ENCODE results near the gene RHOF. TPM values are rescaled to one million over a fixed set of nuclear protein-coding genes. Genes with fewer than 3 reads are reported as not detected.

The RHOF gene
- polyA plus RNA-seq, 1 experiment = 5.3 TPM

DNA sequence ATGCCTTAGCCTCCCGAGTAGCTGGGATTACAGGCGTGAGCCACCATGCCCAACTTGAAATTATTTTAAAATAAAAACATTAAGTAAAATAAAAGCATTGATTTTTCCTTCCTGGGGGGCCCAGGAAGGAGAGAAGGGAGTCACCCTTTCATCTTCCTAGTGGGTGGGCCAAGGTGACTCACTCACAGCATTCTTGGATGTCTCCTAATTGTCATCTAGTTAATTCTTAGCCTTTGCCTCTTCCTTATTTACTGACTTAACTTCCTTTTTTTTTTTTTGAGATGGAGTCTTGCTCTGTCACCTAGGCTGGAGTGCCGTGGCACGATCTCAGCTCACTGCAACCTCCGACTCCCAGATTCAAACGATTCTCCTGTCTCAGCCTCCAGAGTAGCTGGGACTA is 51.7 kb downstream of the RHOF start:
- ChIA-PET POLR2A (interaction anchor here (0.7 kb wide), 1 partner anchor 60 kb away, joined by 4 read pairs; no protein-coding TSS in a partner anchor), CTCF (interaction anchor here (0.6 to 1.0 kb wide), 2 partner anchors 15 to 53 kb away, joined by 4 read pairs; no protein-coding TSS in a partner anchor)
- no peak overlapping the region for H3K4me3 ChIP-seq (ENCODE audit: low read depth, low read length)
- DNase-seq (ENCODE audit: low read depth, low spot score) = no peak
- no peaks in the 10 kb centered on the region for H3K9me3 ChIP-seq (ENCODE audit: control insufficient read depth, insufficient read depth, low read length)
- TF ChIP-seq, protein P1, sequence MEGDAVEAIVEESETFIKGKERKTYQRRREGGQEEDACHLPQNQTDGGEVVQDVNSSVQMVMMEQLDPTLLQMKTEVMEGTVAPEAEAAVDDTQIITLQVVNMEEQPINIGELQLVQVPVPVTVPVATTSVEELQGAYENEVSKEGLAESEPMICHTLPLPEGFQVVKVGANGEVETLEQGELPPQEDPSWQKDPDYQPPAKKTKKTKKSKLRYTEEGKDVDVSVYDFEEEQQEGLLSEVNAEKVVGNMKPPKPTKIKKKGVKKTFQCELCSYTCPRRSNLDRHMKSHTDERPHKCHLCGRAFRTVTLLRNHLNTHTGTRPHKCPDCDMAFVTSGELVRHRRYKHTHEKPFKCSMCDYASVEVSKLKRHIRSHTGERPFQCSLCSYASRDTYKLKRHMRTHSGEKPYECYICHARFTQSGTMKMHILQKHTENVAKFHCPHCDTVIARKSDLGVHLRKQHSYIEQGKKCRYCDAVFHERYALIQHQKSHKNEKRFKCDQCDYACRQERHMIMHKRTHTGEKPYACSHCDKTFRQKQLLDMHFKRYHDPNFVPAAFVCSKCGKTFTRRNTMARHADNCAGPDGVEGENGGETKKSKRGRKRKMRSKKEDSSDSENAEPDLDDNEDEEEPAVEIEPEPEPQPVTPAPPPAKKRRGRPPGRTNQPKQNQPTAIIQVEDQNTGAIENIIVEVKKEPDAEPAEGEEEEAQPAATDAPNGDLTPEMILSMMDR (IDR thresholded peaks at IDR 0.05; ENCODE audit: low read depth, low read length) = no peak
- H3K27ac ChIP-seq (ENCODE audit: low read depth, low read length) = no peak overlapping the region
- no peaks in the 10 kb centered on the region for H3K27me3 ChIP-seq (ENCODE audit: control insufficient read depth, insufficient read depth, low read length)

DNA sequence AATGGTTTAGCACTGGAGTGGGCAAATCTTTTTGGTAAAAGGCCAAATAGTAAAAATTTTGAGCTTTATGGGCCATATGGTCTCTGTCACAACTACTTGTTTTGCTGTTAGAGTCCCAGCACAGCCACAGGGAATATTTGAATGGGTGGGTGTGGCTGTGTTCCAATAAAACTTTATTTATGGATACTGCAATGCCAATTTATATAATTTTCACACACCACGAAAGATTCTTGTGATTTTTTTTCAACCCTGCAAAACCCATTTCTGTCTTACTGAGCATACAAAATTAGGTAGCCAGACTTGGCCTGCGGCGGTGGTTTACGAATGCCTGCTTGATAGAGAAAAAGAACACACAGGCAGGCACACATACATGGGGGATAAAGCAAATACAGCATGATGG is 52.6 kb downstream of the RHOF start:
- CTCF ChIA-PET = interaction anchor here (1.0 kb wide), 1 partner anchor 54 kb away, joined by 4 read pairs; no protein-coding TSS in a partner anchor
- Histone ChIP-seq H3K27ac (ENCODE audit: low read depth, low read length) (no peak overlapping the region), H3K4me3 (ENCODE audit: low read depth, low read length) (no peak overlapping the region), H3K9me3 (ENCODE audit: control insufficient read depth, insufficient read depth, low read length) (no peaks in the 10 kb centered on the region), H3K27me3 (ENCODE audit: control insufficient read depth, insufficient read depth, low read length) (no peaks in the 10 kb centered on the region)
- DNase-seq (ENCODE audit: low read depth, low spot score) = no peak
- POLR2A ChIA-PET = interaction anchor here (0.6 kb wide), 1 partner anchor 58 kb away, joined by 6 read pairs; no protein-coding TSS in a partner anchor
- TF ChIP-seq, protein P1 (IDR thresholded peaks at IDR 0.05; ENCODE audit: low read depth, low read length) = no peak

DNA sequence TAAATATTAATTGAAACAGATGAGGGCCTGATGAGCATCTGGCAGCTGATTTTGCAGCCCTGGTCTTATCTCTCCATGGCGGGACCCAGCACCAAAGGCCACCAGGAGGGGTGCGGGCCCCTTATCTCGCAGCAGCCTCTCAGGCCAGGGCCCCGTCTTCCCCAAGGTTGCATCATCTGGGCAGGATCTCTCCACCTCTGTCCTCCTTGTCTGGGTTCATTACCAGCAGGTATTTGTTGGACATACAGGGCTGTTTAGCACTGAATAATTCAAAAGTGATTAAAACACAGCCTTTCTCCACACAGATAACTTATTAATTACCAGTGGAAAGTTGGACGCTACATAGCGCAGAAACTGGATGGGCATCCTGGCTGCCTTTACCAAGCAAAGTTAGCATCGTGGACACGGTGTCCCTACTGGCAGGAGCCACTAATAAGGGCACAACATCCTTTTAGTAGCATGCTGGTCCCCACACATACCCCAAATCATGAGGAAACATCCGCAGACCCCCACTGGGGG is 55.1 kb downstream of the RHOF start:
- Histone ChIP-seq H3K9me3 (ENCODE audit: control insufficient read depth, insufficient read depth, low read length) (no peaks in the 10 kb centered on the region), H3K27me3 (ENCODE audit: control insufficient read depth, insufficient read depth, low read length) (no peaks in the 10 kb centered on the region), H3K27ac (ENCODE audit: low read depth, low read length) (no peak overlapping the region), H3K4me3 (ENCODE audit: low read depth, low read length) (no peak overlapping the region)
- ChIA-PET POLR2A (no interaction called here), CTCF (interaction anchor here (1.3 kb wide), 1 partner anchor 56 kb away, joined by 4 read pairs; no protein-coding TSS in a partner anchor)
- DNase-seq (ENCODE audit: low read depth, low spot score) = no peak
- TF ChIP-seq, protein P1 (IDR thresholded peaks at IDR 0.05; ENCODE audit: low read depth, low read length) = no peak

DNA sequence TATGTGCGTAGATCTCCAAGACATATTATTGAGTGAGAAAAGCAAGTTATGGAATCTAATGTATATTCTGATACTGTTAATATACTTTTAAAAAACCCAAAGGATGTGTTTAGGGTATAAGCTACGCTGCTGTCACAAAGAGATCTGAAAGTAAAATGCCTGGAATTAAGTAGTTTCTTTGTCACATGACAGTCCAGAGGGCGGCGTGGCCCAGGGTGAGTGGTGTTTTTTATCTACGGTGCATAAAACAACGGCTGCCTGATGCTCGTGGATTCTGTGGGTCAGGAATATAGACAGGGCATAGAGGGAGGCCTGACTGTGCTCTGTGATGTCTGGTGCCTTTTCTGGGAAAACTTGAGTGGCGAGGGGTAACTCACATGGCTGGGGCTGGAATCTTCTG is 59.6 kb downstream of the RHOF start:
- no peaks in the 10 kb centered on the region for H3K9me3 ChIP-seq (ENCODE audit: control insufficient read depth, insufficient read depth, low read length)
- no peak for DNase-seq (ENCODE audit: low read depth, low spot score)
- CTCF ChIA-PET = no interaction called here
- H3K27ac ChIP-seq (ENCODE audit: low read depth, low read length) = no peak overlapping the region
- TF ChIP-seq, protein P1 (IDR thresholded peaks at IDR 0.05; ENCODE audit: low read depth, low read length) = no peak
- H3K27me3 ChIP-seq (ENCODE audit: control insufficient read depth, insufficient read depth, low read length) = no peaks in the 10 kb centered on the region
- POLR2A ChIA-PET = no interaction called here
- no peak overlapping the region for H3K4me3 ChIP-seq (ENCODE audit: low read depth, low read length)

GRCh38 chr12:121731473-121731872 is 62.0 kb downstream of the RHOF start:
- H3K9me3 ChIP-seq (ENCODE audit: control insufficient read depth, insufficient read depth, low read length) = no peaks in the 10 kb centered on the region
- H3K4me3 ChIP-seq (ENCODE audit: low read depth, low read length) = no peak overlapping the region
- H3K27me3 ChIP-seq (ENCODE audit: control insufficient read depth, insufficient read depth, low read length) = no peaks in the 10 kb centered on the region
- H3K27ac ChIP-seq (ENCODE audit: low read depth, low read length) = no peak overlapping the region
- ChIA-PET CTCF (no interaction called here), POLR2A (no interaction called here)
- TF ChIP-seq, protein P1 (IDR thresholded peaks at IDR 0.05; ENCODE audit: low read depth, low read length) = no peak
- no peak for DNase-seq (ENCODE audit: low read depth, low spot score)

All from AG04450 (cell line).